ENCODE data around the gene OR4E1.

DNA sequence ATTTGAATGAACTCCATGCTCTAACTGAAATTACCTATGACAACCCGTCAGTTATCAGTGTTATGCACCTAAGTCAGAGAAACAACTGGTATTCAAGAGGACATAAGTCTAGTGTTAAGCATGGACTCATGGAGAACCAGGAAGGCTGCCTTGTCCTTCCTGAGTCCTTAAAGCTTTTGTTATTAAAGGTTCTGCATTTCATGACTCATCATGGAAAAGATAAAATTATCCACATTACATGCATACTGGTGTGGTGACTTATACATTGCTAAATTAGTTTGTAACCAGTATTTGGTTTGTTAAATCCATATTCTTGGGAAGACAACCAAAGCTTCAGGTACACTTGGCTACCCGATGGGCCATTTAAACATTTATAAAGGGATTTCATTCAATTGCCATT lies 6.5 kb upstream of the OR4E1 start:
- TF ChIP-seq CTCF (IDR thresholded peaks at IDR 0.05; ENCODE audit: low read length) (no peak), EZH2 (IDR thresholded peaks at IDR 0.05; ENCODE audit: borderline replicate concordance, low read length) (no peak)
